A549 (cell line): ENCODE measurements around the gene ROR1. TPM values are rescaled to one million over a fixed set of nuclear protein-coding genes. Genes with fewer than 3 reads are reported as not detected.

ENCODE experiments used
- ATAC-seq, 2 experiments: fragments of 200-7000 bp in 1 of 2; fragments of >200 bp in 1 of 2; cut with Nextera tagmentation in 1 of 2; cut with Tn5 transposase in 1 of 2; 3 replicates each; pipeline versions ENCODE4 v1.8.0 to v1.9.1; 2018 to 2020; ENCODE audit warnings: mild to moderate bottlenecking in 1 of 2, moderate library complexity in 1 of 2
- CTCF ChIA-PET: fragments of 300-600 bp; sonication (Branson Sonifier 250); formaldehyde crosslinking; extraction: SDS; loops from one replicate; lab custom pipeline; 2021; ENCODE audit warnings: antibody characterized with exemption, inconsistent platforms; lab: Yijun Ruan, JAX
- POLR2A ChIA-PET: fragments of 350-600 bp; formaldehyde crosslinking; extraction: SDS; loops from one replicate; lab custom pipeline; 2021; ENCODE audit warnings: antibody characterized with exemption, inconsistent platforms; lab: Yijun Ruan, JAX
- DNase-seq, 2 experiments: peaks; one replicate each; pipeline versions ENCODE4 v3.0.0 to v3.0.0-alpha.2; 2011 to 2016; ENCODE audit warnings: low read depth in 1 of 2, low spot score in 1 of 2
- FAIRE-seq: peaks from 2 replicates; lab custom pipeline; 2011; peaks lifted over from hg19 to GRCh38; lab: Jason Lieb, UNC
- H3K27ac ChIP-seq, 2 experiments: fragments of >200 bp; sonication (Bioruptor Twin); formaldehyde crosslinking; 3 replicates each; pipeline ENCODE4 v1.5.1; 2016 to 2017
- H3K4me1 ChIP-seq: fragments of >200 bp; sonication (Bioruptor Twin); formaldehyde crosslinking; 3 replicates; pipeline ENCODE4 v1.6.1; 2016
- H3K4me2 ChIP-seq: fragments of >200 bp; sonication (Bioruptor Twin); formaldehyde crosslinking; 3 replicates; pipeline ENCODE4 v1.6.1; 2016
- H3K4me3 ChIP-seq: fragments of >200 bp; sonication (Bioruptor Twin); formaldehyde crosslinking; 3 replicates; pipeline ENCODE4 v1.5.1; 2016
- H3K9me3 ChIP-seq: fragments of >200 bp; sonication (Bioruptor Twin); formaldehyde crosslinking; 3 replicates; pipeline ENCODE4 v1.6.1; 2016
- BHLHE40 ChIP-seq: IDR thresholded peaks from 2 replicates; pipeline ENCODE4 v1.6.1; 2012; ENCODE audit warnings: low read depth, low read length, inconsistent platforms
- CBX8 ChIP-seq: fragments of 200-600 bp; sonication (generic); IDR thresholded peaks from 2 replicates; pipeline ENCODE4 v1.6.1; 2016
- CEBPB ChIP-seq, 2 experiments: fragments of >200 bp in 1 of 2; sonication (Bioruptor Twin) in 1 of 2; formaldehyde crosslinking in 1 of 2; IDR thresholded peaks; 2 replicates each; pipeline ENCODE4 v1.6.1; 2012 to 2016
- CHD2 ChIP-seq: fragments of 150-350 bp; IDR thresholded peaks from 2 replicates; pipeline ENCODE4 v1.6.1; 2014; ENCODE audit warnings: low read length; ENCODE audit not compliant: partially characterized antibody
- CHD4 ChIP-seq: fragments of 200-600 bp; sonication (generic); IDR thresholded peaks from 2 replicates; pipeline ENCODE4 v1.6.1; 2016; ENCODE audit warnings: antibody characterized with exemption, mild to moderate bottlenecking, borderline replicate concordance
- CTCF ChIP-seq: fragments of >200 bp; sonication (Bioruptor Twin); formaldehyde crosslinking; IDR thresholded peaks from 3 replicates; pipeline ENCODE4 v1.5.1; 2016
- EP300 ChIP-seq, 2 experiments: fragments of >200 bp; sonication (Bioruptor Twin); formaldehyde crosslinking; IDR thresholded peaks; 2 replicates in 1 of 2; 3 replicates in 1 of 2; pipeline ENCODE4 v1.6.1; 2016 to 2017
- ESRRA ChIP-seq: fragments of 150-350 bp; IDR thresholded peaks from 2 replicates; pipeline ENCODE4 v1.6.1; 2014; ENCODE audit warnings: mild to moderate bottlenecking, low read length, borderline replicate concordance
- FOSB ChIP-seq: fragments of 250-450 bp; sonication (Bioruptor Pico); IDR thresholded peaks from 2 replicates; pipeline ENCODE4 v1.5.0; 2020; ENCODE audit warnings: mild to moderate bottlenecking, moderate library complexity
- FOSL2 ChIP-seq, 2 experiments: fragments of 450-650 bp in 1 of 2; fragments of >200 bp in 1 of 2; sonication (Bioruptor Twin) in 1 of 2; formaldehyde crosslinking; IDR thresholded peaks; 2 replicates each; pipeline versions ENCODE4 v1.5.0 to v1.6.1; 2016 to 2020; ENCODE audit warnings: mild to moderate bottlenecking in 1 of 2, moderate library complexity in 1 of 2
- GATA3 ChIP-seq: IDR thresholded peaks from 2 replicates; pipeline ENCODE4 v1.6.1; 2012; ENCODE audit warnings: borderline replicate concordance
- HDAC2 ChIP-seq: fragments of 200-600 bp; sonication (generic); IDR thresholded peaks from 2 replicates; pipeline ENCODE4 v1.6.1; 2016
- HES2 ChIP-seq: fragments of >200 bp; sonication (Bioruptor Twin); formaldehyde crosslinking; IDR thresholded peaks from 2 replicates; pipeline ENCODE4 v1.6.1; 2016
- HEYL ChIP-seq: fragments of 250-450 bp; sonication (Bioruptor Pico); IDR thresholded peaks from 2 replicates; pipeline ENCODE4 v1.8.0; 2021; ENCODE audit warnings: mild to moderate bottlenecking, moderate library complexity
- HOXB13 ChIP-seq: fragments of 250-450 bp; sonication (Bioruptor Pico); IDR thresholded peaks from 2 replicates; pipeline ENCODE4 v1.5.0; 2020; ENCODE audit warnings: low read depth, mild to moderate bottlenecking, moderate library complexity
- HOXB5 ChIP-seq: fragments of 250-450 bp; sonication (Bioruptor Pico); IDR thresholded peaks from 2 replicates; pipeline ENCODE4 v1.5.0; 2020; ENCODE audit warnings: mild to moderate bottlenecking, moderate library complexity
- JUN ChIP-seq, 2 experiments: fragments of >200 bp; sonication (Bioruptor Twin); formaldehyde crosslinking; IDR thresholded peaks; 2 replicates in 1 of 2; 3 replicates in 1 of 2; pipeline ENCODE4 v1.6.1; 2016 to 2017
- JUNB ChIP-seq: fragments of >200 bp; sonication (Bioruptor Twin); formaldehyde crosslinking; IDR thresholded peaks from 2 replicates; pipeline ENCODE4 v1.6.1; 2016
- KDM1A ChIP-seq: fragments of 200-600 bp; sonication (generic); IDR thresholded peaks from 2 replicates; pipeline ENCODE4 v1.6.1; 2016; ENCODE audit warnings: low read depth, mild to moderate bottlenecking
- KDM5A ChIP-seq: fragments of 200-600 bp; sonication (generic); IDR thresholded peaks from 2 replicates; pipeline ENCODE4 v1.6.1; 2016; ENCODE audit warnings: antibody characterized with exemption, mild to moderate bottlenecking
- MAZ ChIP-seq: fragments of 150-350 bp; IDR thresholded peaks from 2 replicates; pipeline ENCODE4 v1.6.1; 2014; ENCODE audit warnings: antibody characterized with exemption, low read depth, low read length, borderline replicate concordance
- NPAS2 ChIP-seq: fragments of 250-450 bp; sonication (Bioruptor Pico); IDR thresholded peaks from 2 replicates; pipeline ENCODE4 v1.8.0; 2022; ENCODE audit warnings: mild to moderate bottlenecking, moderate library complexity, borderline replicate concordance
- POLR2AphosphoS2 ChIP-seq: conservative IDR thresholded peaks from 2 replicates; pipeline ENCODE4 v1.6.1; 2012; ENCODE audit warnings: low read length, improper control_type of control experiment, inconsistent platforms
- RCOR1 ChIP-seq: fragments of 150-350 bp; IDR thresholded peaks from 2 replicates; pipeline ENCODE4 v1.6.1; 2014; ENCODE audit warnings: antibody characterized with exemption, low read length, low read depth
- SMC3 ChIP-seq: fragments of >200 bp; sonication (Bioruptor Twin); formaldehyde crosslinking; IDR thresholded peaks from 3 replicates; pipeline ENCODE4 v1.6.1; 2018; ENCODE audit warnings: inconsistent platforms
- SREBF2 ChIP-seq: fragments of 450-650 bp; IDR thresholded peaks from 2 replicates; pipeline ENCODE4 v1.6.1; 2014; ENCODE audit warnings: mild to moderate bottlenecking, moderate library complexity
- TFCP2L1 ChIP-seq: fragments of 250-450 bp; sonication (Bioruptor Pico); IDR thresholded peaks from 2 replicates; pipeline ENCODE4 v1.5.0; 2021; ENCODE audit warnings: mild to moderate bottlenecking
- TP53 ChIP-seq: fragments of 250-450 bp; sonication (Bioruptor Pico); IDR thresholded peaks from 2 replicates; pipeline ENCODE4 v1.5.0; 2021; ENCODE audit warnings: mild to moderate bottlenecking, moderate library complexity
- ZFP36 ChIP-seq: fragments of 450-650 bp; IDR thresholded peaks from 2 replicates; pipeline ENCODE4 v1.6.1; 2014; ENCODE audit warnings: borderline replicate concordance; ENCODE audit not compliant: partially characterized antibody
- ZNF302 ChIP-seq: fragments of 250-450 bp; sonication (Bioruptor Pico); IDR thresholded peaks from 2 replicates; pipeline ENCODE4 v1.9.0; 2021; ENCODE audit warnings: inconsistent platforms, mild to moderate bottlenecking, moderate library complexity
- WGBS: methylation state at CpG from one replicate; pipeline ENCODE4 v1.1.6; 2017; ENCODE audit errors: missing lambda C conversion rate; 5-methylcytosine and 5-hydroxymethylcytosine counted together
- polyA plus RNA-seq, 4 experiments: library from polyadenylated mRNA; depleted of rRNA in 3 of 4; stranded (reverse); fragments of >200 nt; fragmentation: RNase III in 1 of 4; extraction: RNeasy Plus Mini Kit Qiagen cat#74134 plus additional on column Dnase treatment in 1 of 4; gene quantifications; 2 replicates in 3 of 4; 3 replicates in 1 of 4; pipeline ENCODE4 v1.2.3, GENCODE V29; 2011 to 2017
- TF ChIP-seq, protein P1 (sequence below): IDR thresholded peaks from 2 replicates; pipeline ENCODE4 v1.6.1; 2012; ENCODE audit warnings: low read depth, borderline replicate concordance
- TF ChIP-seq, protein P2 (sequence below): fragments of 250-450 bp; sonication (Bioruptor Pico); IDR thresholded peaks from 2 replicates; pipeline ENCODE4 v1.5.0; 2020; ENCODE audit warnings: low read depth, mild to moderate bottlenecking, moderate library complexity

ROR1 gene
- polyA plus RNA-seq, 2 of the 4 experiments (the other 2 are of a cell fraction), result 6.5 to 19.0 TPM

- ChIA-PET CTCF (no interaction called here), POLR2A (no interaction called here)
- DNase-seq (no peak), ATAC-seq (peak in 1 of 2 experiments; percentile 22; a peak in 3 of 6 replicates), FAIRE-seq (no peak)
- H3K27ac ChIP-seq, result peak overlapping the region; percentile 46 to 60; a peak in 4 of 6 replicates
- TF ChIP-seq JUN (IDR thresholded peaks at IDR 0.05) (no peak), BHLHE40 (no peak), ZNF302 (CRISPR knock-in tag) (no peak), CHD4 (no peak), HEYL (CRISPR knock-in tag) (no peak), ESRRA (no peak), HOXB13 (CRISPR knock-in tag) (no peak), TFCP2L1 (CRISPR knock-in tag) (no peak), HES2 (no peak), CHD2 (no peak)
- TF ChIP-seq, protein P1, sequence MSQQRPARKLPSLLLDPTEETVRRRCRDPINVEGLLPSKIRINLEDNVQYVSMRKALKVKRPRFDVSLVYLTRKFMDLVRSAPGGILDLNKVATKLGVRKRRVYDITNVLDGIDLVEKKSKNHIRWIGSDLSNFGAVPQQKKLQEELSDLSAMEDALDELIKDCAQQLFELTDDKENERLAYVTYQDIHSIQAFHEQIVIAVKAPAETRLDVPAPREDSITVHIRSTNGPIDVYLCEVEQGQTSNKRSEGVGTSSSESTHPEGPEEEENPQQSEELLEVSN, result no peak
- peaks cover 5% of the 10 kb centered on the region; the same call in 1 of the 3 replicates for H3K9me3 ChIP-seq
- 65% methylated on average over 6 of the region's 6 CpGs for WGBS
- H3K4me1 ChIP-seq, result peaks cover 51% of the 10 kb centered on the region
- no peak overlapping the region for H3K4me3 ChIP-seq
- peak overlapping the region; percentile 51 for H3K4me2 ChIP-seq
Measured at GRCh38 chr1:63817700-63818099, 43.9 kb downstream of the ROR1 start.

DNA sequence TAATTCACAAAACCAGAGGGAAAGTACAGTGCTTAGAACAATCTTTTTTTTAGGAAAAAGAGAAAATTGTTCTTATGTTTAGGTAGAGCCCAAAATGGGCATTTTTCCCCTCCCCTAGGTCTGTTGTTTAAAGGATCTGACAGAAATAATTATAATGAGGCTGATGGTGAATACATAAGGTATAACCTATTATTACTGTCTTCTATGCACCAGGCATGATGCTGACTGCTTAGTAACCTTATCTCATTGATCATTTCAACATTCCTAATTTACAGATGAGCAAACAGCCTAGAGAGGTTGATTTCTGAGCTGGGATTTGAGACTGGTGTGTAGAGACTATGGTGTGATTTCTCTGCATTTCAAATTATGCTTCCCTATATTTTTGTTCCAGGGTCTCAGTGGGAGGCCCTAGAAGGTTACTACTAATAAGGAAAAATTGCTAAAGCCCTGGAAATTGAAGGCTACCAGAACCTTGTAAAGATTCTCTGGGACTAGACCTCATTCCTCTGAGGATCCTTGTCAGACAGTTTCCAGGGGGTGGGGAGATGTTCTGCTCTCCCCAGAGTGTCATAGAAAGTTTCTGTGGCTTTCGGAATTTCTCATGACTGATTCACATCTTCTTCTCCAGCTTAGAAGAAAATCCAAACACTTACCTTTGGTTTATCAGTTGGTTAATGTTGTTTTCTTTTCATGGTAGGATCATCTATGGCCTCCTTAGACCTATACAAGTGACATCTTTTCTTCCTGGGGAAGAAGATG, 44.9 kb downstream of the ROR1 start:
- ATAC-seq (no peak), FAIRE-seq (no peak), DNase-seq (no peak)
- POLR2A ChIA-PET, result no interaction called here
- TF ChIP-seq EP300 (IDR thresholded peaks at IDR 0.05) (no peak), CTCF (no peak), POLR2AphosphoS2 (no peak), FOSB (CRISPR knock-in tag) (no peak), CEBPB (IDR thresholded peaks at IDR 0.05) (no peak), MAZ (no peak), HOXB5 (CRISPR knock-in tag) (no peak), BHLHE40 (no peak), CBX8 (no peak), ESRRA (no peak), KDM5A (no peak), JUNB (no peak)
- H3K4me3 ChIP-seq, result no peak overlapping the region
- H3K27ac ChIP-seq, result 0 out of 6 replicates have a peak overlapping the region, but pooled peaks of 1 of the 2 experiments have one; percentile 21
- H3K9me3 ChIP-seq, result peaks cover 5% of the 10 kb centered on the region; the same call in 1 of the 3 replicates
- H3K4me1 ChIP-seq, result peaks cover 49% of the 10 kb centered on the region
- 88% methylated on average over 1 of the region's 1 CpG for WGBS
- CTCF ChIA-PET, result interaction anchor here (1.2 kb wide), 1 partner anchor 127 kb away, joined by 3 read pairs; no protein-coding TSS in a partner anchor
- H3K4me2 ChIP-seq, result no peak overlapping the region

- peaks cover 49% of the 10 kb centered on the region for H3K4me1 ChIP-seq
- TF ChIP-seq CHD2 (no peak), NPAS2 (CRISPR knock-in tag) (no peak), KDM5A (no peak), CBX8 (no peak), ESRRA (no peak), FOSL2 (IDR thresholded peaks at IDR 0.05) (no peak), FOSL2 (CRISPR knock-in tag; IDR thresholded peaks at IDR 0.05) (no peak), KDM1A (no peak), JUN (IDR thresholded peaks at IDR 0.05) (no peak), ZFP36 (no peak), RCOR1 (no peak), SREBF2 (no peak), TP53 (no peak), SMC3 (no peak), CEBPB (IDR thresholded peaks at IDR 0.05) (no peak), MAZ (no peak), HDAC2 (no peak), HEYL (CRISPR knock-in tag) (no peak), GATA3 (no peak)
- TF ChIP-seq, protein P2, sequence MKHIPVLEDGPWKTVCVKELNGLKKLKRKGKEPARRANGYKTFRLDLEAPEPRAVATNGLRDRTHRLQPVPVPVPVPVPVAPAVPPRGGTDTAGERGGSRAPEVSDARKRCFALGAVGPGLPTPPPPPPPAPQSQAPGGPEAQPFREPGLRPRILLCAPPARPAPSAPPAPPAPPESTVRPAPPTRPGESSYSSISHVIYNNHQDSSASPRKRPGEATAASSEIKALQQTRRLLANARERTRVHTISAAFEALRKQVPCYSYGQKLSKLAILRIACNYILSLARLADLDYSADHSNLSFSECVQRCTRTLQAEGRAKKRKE (CRISPR knock-in tag), result no peak
Measured at GRCh38 chr1:63819795-63820194, 46.0 kb downstream of the ROR1 start.

More at GRCh38 chr1:63819795-63820194, 46.0 kb downstream of the ROR1 start:
- Histone ChIP-seq H3K27ac (no peak overlapping the region), H3K4me3 (no peak overlapping the region), H3K9me3 (peaks cover 5% of the 10 kb centered on the region; the same call in 1 of the 3 replicates), H3K4me2 (no peak overlapping the region)
- no peak for FAIRE-seq
- 92% methylated on average over 2 of the region's 2 CpGs for WGBS
- no peak for DNase-seq
- POLR2A ChIA-PET, result no interaction called here
- no peak for ATAC-seq
- CTCF ChIA-PET, result interaction anchor here (0.6 to 1.2 kb wide), 2 partner anchors 127 to 128 kb away, joined by 3 read pairs; no protein-coding TSS in a partner anchor
